ENCODE data around the gene TNFSF12.

Gene TNFSF12

DNA sequence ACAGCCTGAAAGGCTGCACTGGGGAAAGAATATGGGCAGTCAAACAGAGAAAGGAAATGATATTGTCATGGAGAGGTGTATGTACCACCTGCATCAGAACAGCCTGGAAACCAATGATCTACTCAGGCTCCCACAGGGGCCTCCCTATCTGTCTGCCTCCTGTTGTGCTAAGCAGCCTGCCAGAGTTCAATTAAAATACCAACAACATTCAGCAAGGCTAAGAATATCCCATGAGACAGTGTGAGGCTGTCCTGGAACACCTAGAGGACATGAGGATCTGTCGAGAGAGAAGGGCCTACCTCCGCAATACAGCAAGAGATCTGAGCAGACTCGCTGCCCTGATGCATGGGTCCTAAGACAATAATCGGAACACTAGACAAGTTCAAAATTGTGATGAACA, 57.4 kb downstream of the TNFSF12 start:
- no peak overlapping the region for H3K9ac ChIP-seq (ENCODE audit: low read depth in 1 of 2, low read length in 2 of 2)
- peaks cover 27 to 31% of the 10 kb centered on the region in 2 donors for H3K36me3 ChIP-seq (ENCODE audit: control insufficient read depth in 2 of 2, insufficient read depth in 2 of 2, low read length in 2 of 2)

More for the DNA sequence above, 57.4 kb downstream of the TNFSF12 start:
- Histone ChIP-seq H3K27ac (ENCODE audit: low read depth in 2 of 2, low read length in 2 of 2) (no peak overlapping the region), H3K4me3 (ENCODE audit: low read length in 2 of 2) (no peak overlapping the region), H3K4me1 (ENCODE audit: control insufficient read depth in 2 of 2, insufficient read depth in 2 of 2, low read length in 2 of 2) (no peaks in the 10 kb centered on the region), H3K27me3 (ENCODE audit: control insufficient read depth in 2 of 2, insufficient read depth in 2 of 2, low read length in 2 of 2) (no peaks in the 10 kb centered on the region), H3K9me3 (ENCODE audit: control insufficient read depth in 2 of 2, low read length in 2 of 2) (no peaks in the 10 kb centered on the region)

All from mucosa of rectum (tissue), 2 donors.